HG02870 (cell line): ENCODE measurements around the gene SLC25A26.
"Not testable (repeated sequence)": the region's sequence is repeated elsewhere in the genome, so short reads cannot be mapped to it uniquely, and the experiment has no call there.

Experiments used
- ATAC-seq: cut with Tn5 transposase; IDR thresholded peaks from one replicate; pipeline ENCODE4 v1.9.1; 2021; ENCODE audit warnings: mild to moderate bottlenecking, moderate library complexity; ENCODE audit not compliant: unreplicated experiment

SLC25A26 gene

GRCh38 chr3:66226093-66226492, 5.3 kb downstream of the SLC25A26 start:
- ATAC-seq, result not testable (repeated sequence)

GRCh38 chr3:66227051-66227450, 6.2 kb downstream of the SLC25A26 start:
- no peak for ATAC-seq

- no peak for ATAC-seq
These were observed 7.1 kb downstream of the SLC25A26 start for GRCh38 chr3:66227915-66228314.

- no peak for ATAC-seq
These were observed 7.9 kb downstream of the SLC25A26 start for GRCh38 chr3:66228707-66229106.

- ATAC-seq, result no peak
These were observed 9.1 kb downstream of the SLC25A26 start for GRCh38 chr3:66229931-66230330.

GRCh38 chr3:66233033-66233432, 12.2 kb downstream of the SLC25A26 start:
- ATAC-seq, result no peak

- no peak for ATAC-seq
These were observed 15.5 kb downstream of the SLC25A26 start for GRCh38 chr3:66236281-66236680.

- ATAC-seq, result no peak
These were observed 16.8 kb downstream of the SLC25A26 start for GRCh38 chr3:66237552-66237951.

- no peak for ATAC-seq
These were observed 18.8 kb downstream of the SLC25A26 start for GRCh38 chr3:66239513-66240123.

- no peak for ATAC-seq
These were observed 20.7 kb downstream of the SLC25A26 start for GRCh38 chr3:66241466-66241865.

- ATAC-seq, result no peak
These were observed 22.1 kb downstream of the SLC25A26 start for GRCh38 chr3:66242788-66243464.

- ATAC-seq, result no peak
These were observed 27.8 kb downstream of the SLC25A26 start for GRCh38 chr3:66248641-66249040.

- ATAC-seq, result no peak
These were observed 33.2 kb downstream of the SLC25A26 start for GRCh38 chr3:66253790-66254620.

GRCh38 chr3:66255865-66256264, 35.1 kb downstream of the SLC25A26 start:
- ATAC-seq, result peak; percentile 55

- no peak for ATAC-seq
These were observed 36.0 kb downstream of the SLC25A26 start for GRCh38 chr3:66256806-66257205.

GRCh38 chr3:66259566-66260255, 38.9 kb downstream of the SLC25A26 start:
- no peak for ATAC-seq

- ATAC-seq, result no peak
These were observed 39.6 kb downstream of the SLC25A26 start for GRCh38 chr3:66260431-66260830.

GRCh38 chr3:66261355-66261754, 40.6 kb downstream of the SLC25A26 start:
- no peak for ATAC-seq

- no peak for ATAC-seq
These were observed 44.8 kb downstream of the SLC25A26 start for GRCh38 chr3:66265649-66266048.

GRCh38 chr3:66266551-66266950, 45.8 kb downstream of the SLC25A26 start:
- ATAC-seq, result no peak

- peak; percentile 61 for ATAC-seq
These were observed 46.2 kb downstream of the SLC25A26 start for GRCh38 chr3:66267031-66267430.
